Transverse colon (tissue), 4 donors: Measurements from ENCODE around the gene KCNH6. TPM values are rescaled to one million over a fixed set of nuclear protein-coding genes. Genes with fewer than 3 reads are reported as not detected.

Source experiments
- DNase-seq: peaks from one replicate; pipeline ENCODE4 v3.0.0-alpha.2; 2019
- H3K27ac ChIP-seq, 4 donors: fragments of 200-600 bp; sonication (generic); 2 replicates each; pipeline ENCODE4 v1.5.1; 2016 to 2018; ENCODE audit warnings: inconsistent platforms in 4 of 4
- H3K27me3 ChIP-seq: fragments of 200-600 bp; sonication (generic); 2 replicates; pipeline ENCODE4 v1.5.1; 2017; ENCODE audit warnings: inconsistent platforms
- H3K36me3 ChIP-seq, 4 donors: fragments of 200-600 bp; sonication (generic); 2 replicates each; pipeline ENCODE4 v1.5.1; 2017 to 2019; ENCODE audit warnings: inconsistent platforms in 4 of 4
- H3K4me1 ChIP-seq, 4 donors: fragments of 200-600 bp; sonication (generic); 2 replicates each; pipeline ENCODE4 v1.5.1; 2017 to 2020; ENCODE audit warnings: inconsistent platforms in 4 of 4
- H3K4me3 ChIP-seq, 4 donors: fragments of 200-600 bp; sonication (generic); 1 replicate in 1 of 4; 2 replicates in 3 of 4; pipeline versions ENCODE4 v1.5.1 to v1.6.1; 2017 to 2019; ENCODE audit warnings: inconsistent platforms in 4 of 4
- H3K9me3 ChIP-seq, 2 donors: fragments of 200-600 bp; sonication (generic); 2 replicates each; pipeline ENCODE4 v1.5.1; 2017 to 2019; ENCODE audit warnings: inconsistent platforms in 2 of 2
- EP300 ChIP-seq: sonication (generic); formaldehyde crosslinking; IDR thresholded peaks from one replicate; pipeline ENCODE4 v1.6.1; 2017; ENCODE audit warnings: antibody characterized with exemption, low read depth
- POLR2A ChIP-seq: fragments of 450-650 bp; IDR thresholded peaks from one replicate; pipeline ENCODE4 v1.6.1; 2016; ENCODE audit warnings: antibody characterized with exemption, mild to moderate bottlenecking, moderate library complexity
- POLR2AphosphoS5 ChIP-seq, 3 donors: sonication (generic); formaldehyde crosslinking; IDR thresholded peaks; one replicate each; pipeline ENCODE4 v1.6.1; 2016; ENCODE audit warnings: antibody characterized with exemption in 3 of 3
- WGBS, 2 donors: methylation state at CpG; one replicate each; pipeline ENCODE4 v1.1.5; 2018; ENCODE audit warnings: low coverage in 1 of 2; 5-methylcytosine and 5-hydroxymethylcytosine counted together
- in situ Hi-C, 4 donors: fragments of 200-750 bp; cut with MboI; loops; one replicate each; pipeline versions ENCODE4 v1.15.0 to v1.15.1; 2017; ENCODE audit warnings: low sequenced_read_pairs in 3 of 4, low pct_ligation_motif_present in 1 of 4, low pct_unique_long_range_greater_than_20kb in 1 of 4
- intact Hi-C: fragments of 100-400 bp; cut with DNase I; formaldehyde crosslinking; loops from one replicate; pipeline ENCODE4 v1.15.1; 2023; ENCODE audit warnings: low total_unique reads
- total RNA-seq, 4 donors: library from RNA; depleted of rRNA; stranded (reverse); fragments of >200 nt; gene quantifications; one replicate each; pipeline ENCODE4 v1.1.0, GENCODE V29; 2016
- TF ChIP-seq, protein P1 (sequence below), 5 experiments: fragments of 200-600 bp in 3 of 5; fragments of 450-650 bp in 2 of 5; sonication (generic) in 3 of 5; IDR thresholded peaks; 1 replicate in 2 of 5; 2 replicates in 3 of 5; pipeline ENCODE4 v1.5.1; 2016 to 2017; ENCODE audit warnings: antibody characterized with exemption in 5 of 5, inconsistent platforms in 3 of 5, mild to moderate bottlenecking in 2 of 5, moderate library complexity in 1 of 5

Gene KCNH6
- total RNA-seq, 4 donors from 2014 or later: 0.48 to 0.96 TPM; not detected in 2

DNA sequence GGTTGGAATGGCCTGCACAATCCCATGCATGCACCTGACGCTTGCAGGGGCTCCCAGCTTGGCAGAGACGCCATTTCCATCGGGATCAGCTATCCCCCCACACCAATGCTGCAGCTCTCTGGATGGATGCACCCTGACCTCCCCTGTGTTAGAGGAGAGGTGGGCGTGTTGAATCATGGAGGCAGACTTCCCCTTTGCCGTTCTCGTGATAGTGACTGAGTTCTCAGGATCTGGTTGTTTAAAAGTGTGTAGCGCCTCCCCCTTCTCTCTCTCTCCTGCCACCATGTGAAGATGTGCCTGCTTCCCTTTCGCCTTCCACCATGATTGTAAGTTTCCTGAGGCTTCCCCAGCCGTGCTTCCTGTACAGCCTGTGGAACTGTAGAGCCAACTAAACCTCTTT, 17.8 kb upstream of the KCNH6 start:
- Histone ChIP-seq H3K4me1 (peaks cover 0 to 3% (median 0%) of the 10 kb centered on the region in 4 donors), H3K9me3 (no peaks in the 10 kb centered on the region), H3K27ac (no peak overlapping the region), H3K4me3 (no peak overlapping the region), H3K36me3 (no peaks in the 10 kb centered on the region), H3K27me3 (no peaks in the 10 kb centered on the region)
- TF ChIP-seq, protein P1, sequence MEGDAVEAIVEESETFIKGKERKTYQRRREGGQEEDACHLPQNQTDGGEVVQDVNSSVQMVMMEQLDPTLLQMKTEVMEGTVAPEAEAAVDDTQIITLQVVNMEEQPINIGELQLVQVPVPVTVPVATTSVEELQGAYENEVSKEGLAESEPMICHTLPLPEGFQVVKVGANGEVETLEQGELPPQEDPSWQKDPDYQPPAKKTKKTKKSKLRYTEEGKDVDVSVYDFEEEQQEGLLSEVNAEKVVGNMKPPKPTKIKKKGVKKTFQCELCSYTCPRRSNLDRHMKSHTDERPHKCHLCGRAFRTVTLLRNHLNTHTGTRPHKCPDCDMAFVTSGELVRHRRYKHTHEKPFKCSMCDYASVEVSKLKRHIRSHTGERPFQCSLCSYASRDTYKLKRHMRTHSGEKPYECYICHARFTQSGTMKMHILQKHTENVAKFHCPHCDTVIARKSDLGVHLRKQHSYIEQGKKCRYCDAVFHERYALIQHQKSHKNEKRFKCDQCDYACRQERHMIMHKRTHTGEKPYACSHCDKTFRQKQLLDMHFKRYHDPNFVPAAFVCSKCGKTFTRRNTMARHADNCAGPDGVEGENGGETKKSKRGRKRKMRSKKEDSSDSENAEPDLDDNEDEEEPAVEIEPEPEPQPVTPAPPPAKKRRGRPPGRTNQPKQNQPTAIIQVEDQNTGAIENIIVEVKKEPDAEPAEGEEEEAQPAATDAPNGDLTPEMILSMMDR (IDR thresholded peaks at IDR 0.05): no peak
- no peak for TF ChIP-seq POLR2A
- TF ChIP-seq EP300: no peak
- no peak for TF ChIP-seq POLR2AphosphoS5 (IDR thresholded peaks at IDR 0.05)
- no peak for DNase-seq
- in situ Hi-C loops (no loop called here), intact Hi-C loops (no loop called here)
- WGBS, 2 donors: 87% methylated on average over 9 of the region's 9 CpGs; no CpG with 5 or more reads in 1 of the 2 donors

DNA sequence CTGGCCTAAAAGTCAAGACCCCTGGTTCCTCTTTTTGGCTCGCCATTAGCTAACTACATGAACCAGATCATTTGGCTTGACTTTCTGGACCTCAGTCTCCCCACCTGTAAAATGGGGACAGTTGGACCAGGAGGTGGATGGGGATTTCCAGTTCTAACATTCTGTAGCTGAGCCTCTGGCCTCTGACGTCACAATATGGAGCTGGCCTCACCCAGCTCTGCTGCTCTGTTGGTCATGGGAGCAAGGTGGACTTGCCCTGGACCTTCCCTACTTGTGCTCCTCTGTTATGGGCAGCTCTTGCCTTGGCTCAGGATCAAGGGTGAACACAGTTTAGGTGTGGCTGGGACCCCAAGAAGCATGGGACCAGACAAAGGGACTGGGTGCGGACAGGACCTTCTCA, 16.5 kb upstream of the KCNH6 start:
- Histone ChIP-seq H3K27me3 (no peaks in the 10 kb centered on the region), H3K9me3 (no peaks in the 10 kb centered on the region), H3K4me1 (peaks cover 0 to 3% (median 0%) of the 10 kb centered on the region in 4 donors), H3K4me3 (no peak overlapping the region), H3K27ac (no peak overlapping the region), H3K36me3 (no peaks in the 10 kb centered on the region)
- WGBS, 2 donors: 100% methylated on average over 3 of the region's 3 CpGs; no CpG with 5 or more reads in 1 of the 2 donors
- no peak for DNase-seq
- intact Hi-C loops: no loop called here
- TF ChIP-seq, protein P1 (IDR thresholded peaks at IDR 0.05): no peak
- TF ChIP-seq POLR2A: no peak
- in situ Hi-C loops: no loop called here

GRCh38 chr17:63511331-63511730, 11.8 kb upstream of the KCNH6 start:
- Histone ChIP-seq H3K4me3 (no peak overlapping the region), H3K27ac (no peak overlapping the region), H3K27me3 (no peaks in the 10 kb centered on the region), H3K4me1 (no peaks in the 10 kb centered on the region), H3K9me3 (no peaks in the 10 kb centered on the region), H3K36me3 (no peaks in the 10 kb centered on the region)
- WGBS, 2 donors: 87 to 100% methylated on average over 1 to 8 of the region's 8 CpGs
- intact Hi-C loops (no loop called here), in situ Hi-C loops (no loop called here)
- TF ChIP-seq EP300: no peak
- no peak for TF ChIP-seq POLR2A
- TF ChIP-seq, protein P1 (IDR thresholded peaks at IDR 0.05): no peak
- DNase-seq: no peak

DNA sequence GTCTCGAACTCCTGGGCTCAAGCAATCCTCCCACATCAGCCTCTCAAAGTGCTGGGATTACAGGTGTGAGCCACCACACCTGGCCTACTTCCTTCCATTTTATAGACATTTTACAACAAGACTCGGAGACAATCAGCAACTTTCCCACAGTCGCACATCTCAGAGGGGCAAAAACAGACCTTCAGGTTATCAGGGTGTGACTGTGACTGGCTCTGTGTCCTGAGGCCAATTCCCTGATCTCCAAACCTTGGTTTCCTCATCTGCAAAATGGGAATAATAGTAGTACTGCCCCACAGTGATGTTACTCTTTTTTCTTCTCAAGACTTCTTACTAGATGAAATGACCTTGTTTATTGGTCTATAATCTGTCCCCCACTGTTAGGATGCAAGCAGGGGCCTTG, 10.8 kb upstream of the KCNH6 start:
- WGBS, 2 donors: 70% methylated on average over 3 of the region's 3 CpGs; no CpG with 5 or more reads in 1 of the 2 donors
- H3K4me1 ChIP-seq: no peaks in the 10 kb centered on the region
- H3K9me3 ChIP-seq: no peaks in the 10 kb centered on the region
- H3K4me3 ChIP-seq: no peak overlapping the region
- no peak for DNase-seq
- no peaks in the 10 kb centered on the region for H3K27me3 ChIP-seq
- in situ Hi-C loops: no loop called here
- intact Hi-C loops: no loop called here
- TF ChIP-seq POLR2A (no peak), POLR2AphosphoS5 (IDR thresholded peaks at IDR 0.05) (no peak), EP300 (no peak)
- TF ChIP-seq, protein P1 (IDR thresholded peaks at IDR 0.05): no peak
- no peak overlapping the region for H3K27ac ChIP-seq
- H3K36me3 ChIP-seq: no peaks in the 10 kb centered on the region
